KMS-11 (cell line): ENCODE results near the gene OPN4.

Source experiments
- H2AFZ ChIP-seq: fragments of 200-600 bp; sonication (generic); 2 replicates; pipeline ENCODE4 v1.6.1; 2016; ENCODE audit warnings: antibody characterized with exemption, mixed run types, low read depth
- H3K27ac ChIP-seq: fragments of 200-600 bp; sonication (generic); 2 replicates; pipeline ENCODE4 v1.6.1; 2016; ENCODE audit warnings: mild to moderate bottlenecking, mixed run types
- H3K27me3 ChIP-seq: fragments of 200-600 bp; sonication (generic); 2 replicates; pipeline ENCODE4 v1.6.1; 2017; ENCODE audit warnings: mild to moderate bottlenecking, low read depth, mixed run types, moderate library complexity; ENCODE audit not compliant: insufficient read depth
- H3K36me3 ChIP-seq: fragments of 200-600 bp; sonication (generic); 2 replicates; pipeline ENCODE4 v1.6.1; 2017; ENCODE audit warnings: mild to moderate bottlenecking, mixed run types; ENCODE audit not compliant: insufficient read depth
- H3K4me1 ChIP-seq: fragments of 200-600 bp; sonication (generic); 2 replicates; pipeline ENCODE4 v1.6.1; 2016; ENCODE audit warnings: mild to moderate bottlenecking, low read depth, mixed run types; ENCODE audit not compliant: poor library complexity, severe bottlenecking
- H3K4me2 ChIP-seq: fragments of 200-600 bp; sonication (generic); 2 replicates; pipeline ENCODE4 v1.7.0; 2016; ENCODE audit warnings: mild to moderate bottlenecking, mixed run types
- H3K4me3 ChIP-seq: fragments of 200-600 bp; sonication (generic); IDR thresholded peaks from 2 replicates; pipeline ENCODE4 v1.6.1; 2017; ENCODE audit warnings: low read depth, low read length, mixed read lengths; ENCODE audit not compliant: insufficient read depth
- H3K79me2 ChIP-seq: fragments of 200-600 bp; sonication (generic); 2 replicates; pipeline ENCODE4 v1.6.1; 2016; ENCODE audit warnings: low read depth, mixed run types; ENCODE audit not compliant: insufficient read depth
- H3K9ac ChIP-seq: fragments of 200-600 bp; sonication (generic); 2 replicates; pipeline ENCODE4 v1.6.1; 2016; ENCODE audit warnings: mild to moderate bottlenecking, mixed run types
- H4K20me1 ChIP-seq: fragments of 200-600 bp; sonication (generic); 2 replicates; pipeline ENCODE4 v1.6.1; 2016; ENCODE audit warnings: mild to moderate bottlenecking, mixed run types; ENCODE audit not compliant: insufficient read depth
- TF ChIP-seq, protein P1 (sequence below): fragments of 200-600 bp; sonication (generic); conservative IDR thresholded peaks from 2 replicates; pipeline ENCODE4 v1.6.1; 2017; ENCODE audit warnings: low read depth, mild to moderate bottlenecking, antibody characterized with exemption, low read length, moderate library complexity, mixed read lengths

OPN4 gene

DNA sequence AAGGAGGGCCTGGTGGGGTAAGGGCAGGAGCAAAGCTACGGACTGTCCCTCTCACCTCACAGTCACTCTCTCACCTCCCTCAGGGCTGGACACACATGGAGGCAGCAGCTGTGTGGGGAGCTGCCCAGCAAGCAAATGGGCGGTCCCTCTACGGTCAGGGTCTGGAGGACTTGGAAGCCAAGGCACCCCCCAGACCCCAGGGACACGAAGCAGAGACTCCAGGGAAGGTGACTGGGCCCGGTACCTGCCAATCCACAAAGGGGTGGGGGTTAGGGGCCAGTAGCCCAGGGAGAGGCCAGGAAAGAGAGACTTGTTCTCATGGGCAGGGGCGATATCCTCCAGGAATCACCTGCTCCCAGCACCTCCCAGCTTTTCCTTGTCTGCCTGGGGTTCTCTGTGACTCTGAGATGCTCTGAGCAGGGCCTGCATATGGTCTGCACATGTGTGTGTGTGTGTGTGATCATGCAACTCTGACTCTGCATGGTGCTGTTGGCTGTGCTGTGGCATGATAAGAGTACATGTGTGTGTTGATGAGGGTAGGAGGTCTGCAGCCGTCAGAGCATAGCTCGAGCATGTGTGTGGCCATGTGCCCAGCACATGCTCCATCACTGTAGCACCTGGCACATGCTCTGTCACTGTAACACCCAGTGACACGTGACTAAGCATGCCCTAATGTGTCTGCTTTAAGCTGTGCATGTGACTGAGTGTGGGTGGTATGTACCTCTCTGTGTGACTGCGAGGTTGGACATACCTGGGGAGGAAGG lies 9.4 kb downstream of the OPN4 start:
- Histone ChIP-seq H3K4me1 (no peaks in the 10 kb centered on the region), H3K27ac (no peak overlapping the region), H3K79me2 (no peaks in the 10 kb centered on the region), H3K4me3 (no peak overlapping the region), H3K27me3 (no peaks in the 10 kb centered on the region), H3K36me3 (no peaks in the 10 kb centered on the region), H3K4me2 (no peak overlapping the region), H2AFZ (no peak overlapping the region), H3K9ac (no peak overlapping the region), H4K20me1 (no peaks in the 10 kb centered on the region)
- TF ChIP-seq, protein P1, sequence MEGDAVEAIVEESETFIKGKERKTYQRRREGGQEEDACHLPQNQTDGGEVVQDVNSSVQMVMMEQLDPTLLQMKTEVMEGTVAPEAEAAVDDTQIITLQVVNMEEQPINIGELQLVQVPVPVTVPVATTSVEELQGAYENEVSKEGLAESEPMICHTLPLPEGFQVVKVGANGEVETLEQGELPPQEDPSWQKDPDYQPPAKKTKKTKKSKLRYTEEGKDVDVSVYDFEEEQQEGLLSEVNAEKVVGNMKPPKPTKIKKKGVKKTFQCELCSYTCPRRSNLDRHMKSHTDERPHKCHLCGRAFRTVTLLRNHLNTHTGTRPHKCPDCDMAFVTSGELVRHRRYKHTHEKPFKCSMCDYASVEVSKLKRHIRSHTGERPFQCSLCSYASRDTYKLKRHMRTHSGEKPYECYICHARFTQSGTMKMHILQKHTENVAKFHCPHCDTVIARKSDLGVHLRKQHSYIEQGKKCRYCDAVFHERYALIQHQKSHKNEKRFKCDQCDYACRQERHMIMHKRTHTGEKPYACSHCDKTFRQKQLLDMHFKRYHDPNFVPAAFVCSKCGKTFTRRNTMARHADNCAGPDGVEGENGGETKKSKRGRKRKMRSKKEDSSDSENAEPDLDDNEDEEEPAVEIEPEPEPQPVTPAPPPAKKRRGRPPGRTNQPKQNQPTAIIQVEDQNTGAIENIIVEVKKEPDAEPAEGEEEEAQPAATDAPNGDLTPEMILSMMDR, result no peak

DNA sequence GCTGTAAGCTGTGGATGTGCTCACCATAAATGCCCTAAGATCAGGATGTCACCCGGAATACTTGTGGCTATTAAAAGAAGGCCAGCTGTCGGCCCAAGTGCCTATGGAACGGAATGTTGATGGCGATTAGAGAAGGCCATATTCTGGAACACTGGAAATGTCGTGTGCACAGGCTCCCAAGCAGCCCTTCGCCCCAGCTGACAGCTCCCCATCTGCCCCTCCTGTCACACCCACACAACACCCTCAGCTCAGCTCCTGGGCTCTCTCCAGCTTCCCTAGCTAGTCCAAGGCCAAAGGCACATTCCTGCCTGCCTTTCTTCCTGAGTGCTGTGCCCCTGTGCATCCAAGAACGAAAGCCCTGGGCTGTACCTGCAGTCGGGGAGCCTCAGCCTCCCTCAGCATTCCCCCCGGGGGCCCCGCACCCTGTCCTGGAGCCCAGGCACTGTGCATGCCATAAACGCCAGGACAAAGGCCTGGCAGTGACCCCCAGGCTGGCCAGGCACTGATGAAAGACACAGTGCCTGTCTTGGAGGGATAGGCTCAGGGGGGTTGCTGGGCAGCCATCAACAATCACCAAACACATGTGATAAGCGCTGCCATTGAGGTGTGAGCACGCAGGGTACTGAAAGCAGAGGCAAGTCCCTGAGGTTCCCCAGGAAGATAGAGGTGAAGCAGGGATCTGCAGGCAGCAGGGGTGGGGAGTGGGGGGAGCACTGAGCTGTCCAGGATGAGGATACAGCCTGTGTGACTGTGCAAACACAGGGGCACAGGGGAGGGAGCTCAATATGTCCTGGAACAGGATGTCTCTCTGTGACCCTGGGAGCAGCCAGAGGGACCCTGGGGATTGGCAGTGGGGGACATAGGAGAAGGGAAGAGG lies 10.2 kb downstream of the OPN4 start:
- Histone ChIP-seq H3K4me3 (no peak overlapping the region), H3K36me3 (no peaks in the 10 kb centered on the region), H3K27me3 (no peaks in the 10 kb centered on the region), H3K27ac (no peak overlapping the region), H3K9ac (no peak overlapping the region), H3K79me2 (no peaks in the 10 kb centered on the region), H2AFZ (no peak overlapping the region), H3K4me1 (no peaks in the 10 kb centered on the region), H4K20me1 (no peaks in the 10 kb centered on the region), H3K4me2 (no peak overlapping the region)
- TF ChIP-seq, protein P1, result no peak

DNA sequence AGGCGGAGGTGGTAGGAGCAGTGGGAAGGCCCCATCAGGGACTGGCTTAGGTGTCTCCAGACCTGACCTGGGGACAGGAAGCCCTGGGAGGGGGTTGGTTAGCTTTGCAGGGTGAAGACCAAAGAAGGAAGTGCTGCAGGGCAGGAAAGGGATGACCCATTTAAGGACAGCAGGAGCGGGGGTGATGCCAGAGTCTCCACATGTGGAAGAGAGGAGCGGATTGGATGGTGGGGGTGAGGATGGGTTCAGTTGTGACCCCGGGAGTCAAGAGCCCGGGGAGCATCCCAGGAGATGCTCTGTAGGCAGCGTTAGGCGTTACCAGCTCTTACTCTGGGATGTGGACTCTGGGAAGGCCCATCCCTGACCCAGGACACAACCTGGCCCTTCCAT lies 10.9 kb downstream of the OPN4 start:
- H3K4me2 ChIP-seq, result no peak overlapping the region
- H3K9ac ChIP-seq, result no peak overlapping the region
- no peak overlapping the region for H3K4me3 ChIP-seq
- H3K27ac ChIP-seq, result no peak overlapping the region
- H3K36me3 ChIP-seq, result no peaks in the 10 kb centered on the region
- H3K27me3 ChIP-seq, result no peaks in the 10 kb centered on the region
- H3K4me1 ChIP-seq, result no peaks in the 10 kb centered on the region
- no peak overlapping the region for H2AFZ ChIP-seq
- no peaks in the 10 kb centered on the region for H3K79me2 ChIP-seq
- TF ChIP-seq, protein P1, result no peak
- no peaks in the 10 kb centered on the region for H4K20me1 ChIP-seq

DNA sequence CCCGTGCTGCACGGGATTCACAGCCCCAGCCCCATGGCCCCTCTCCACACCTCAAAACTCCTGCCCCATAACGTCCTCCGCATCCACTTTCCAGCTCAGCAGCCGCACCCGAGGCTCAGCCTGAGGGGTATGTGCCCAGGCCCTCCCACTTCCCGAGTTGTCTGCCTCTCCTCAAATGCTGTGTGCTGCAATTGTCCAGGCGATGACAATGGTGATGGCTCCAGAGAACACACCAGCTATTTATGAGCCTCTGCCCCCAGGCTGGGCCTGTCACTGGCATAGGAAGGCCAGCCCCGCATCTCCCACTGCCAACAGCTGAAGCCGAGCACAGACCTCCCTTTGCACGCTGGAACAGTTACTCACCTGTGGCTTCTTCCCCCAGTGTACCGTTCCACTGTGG lies 11.5 kb downstream of the OPN4 start:
- H3K4me1 ChIP-seq, result no peaks in the 10 kb centered on the region

More for the DNA sequence above, 11.5 kb downstream of the OPN4 start:
- H4K20me1 ChIP-seq, result no peaks in the 10 kb centered on the region
- no peak overlapping the region for H2AFZ ChIP-seq
- no peaks in the 10 kb centered on the region for H3K36me3 ChIP-seq
- no peak overlapping the region for H3K4me2 ChIP-seq
- TF ChIP-seq, protein P1, result no peak
- no peak overlapping the region for H3K27ac ChIP-seq
- H3K9ac ChIP-seq, result no peak overlapping the region
- H3K27me3 ChIP-seq, result no peaks in the 10 kb centered on the region
- H3K79me2 ChIP-seq, result no peaks in the 10 kb centered on the region
- no peak overlapping the region for H3K4me3 ChIP-seq
